ENCODE measurements around the gene IQSEC3.

IQSEC3 gene

DNA sequence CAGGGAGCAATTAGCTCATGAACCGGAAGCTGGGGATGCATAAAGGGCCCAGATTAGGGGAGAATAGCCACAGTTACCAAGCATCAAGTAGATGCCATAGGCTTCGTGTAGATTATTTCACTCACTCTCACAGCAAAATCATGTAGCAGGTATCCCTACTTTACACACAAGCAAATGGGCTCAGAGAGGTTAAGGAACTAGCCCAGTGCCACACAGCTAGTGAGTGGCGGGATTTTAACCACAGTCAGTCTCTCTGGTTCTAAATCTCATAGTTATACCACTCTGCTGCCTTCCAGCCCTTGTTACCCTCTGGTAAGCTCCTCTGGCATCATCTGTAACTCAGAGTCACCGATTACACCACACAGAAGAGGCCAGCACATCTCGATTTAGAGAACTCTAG, 49.0 kb downstream of the IQSEC3 start:
- WGBS, 2 experiments (ENCODE audit: insufficient coverage in 2 of 2) = 90 to 100% methylated on average over 4 of the region's 5 CpGs

GRCh38 chr12:115960-116915, 49.7 kb downstream of the IQSEC3 start:
- Histone ChIP-seq H3K4me1 (ENCODE audit: control insufficient read depth, insufficient read depth, low read length, poor library complexity, severe bottlenecking) (no peaks in the 10 kb centered on the region), H3K27ac (ENCODE audit: low read depth, low read length, severe bottlenecking) (no peak overlapping the region), H3K4me3 (ENCODE audit: extremely low read depth, insufficient read depth, low read length, poor library complexity, severe bottlenecking) (no peak overlapping the region), H3K9me3 (ENCODE audit: control insufficient read depth, low read length) (no peaks in the 10 kb centered on the region), H3K36me3 (ENCODE audit: control insufficient read depth, insufficient read depth, low read length) (no peaks in the 10 kb centered on the region)
- 78 to 87% methylated on average over 19 of the region's 19 CpGs for WGBS, 2 experiments (ENCODE audit: insufficient coverage in 2 of 2)

More for the DNA sequence above, 49.0 kb downstream of the IQSEC3 start:
- Histone ChIP-seq H3K9me3 (ENCODE audit: control insufficient read depth, low read length) (no peaks in the 10 kb centered on the region), H3K4me3 (ENCODE audit: extremely low read depth, insufficient read depth, low read length, poor library complexity, severe bottlenecking) (no peak overlapping the region), H3K36me3 (ENCODE audit: control insufficient read depth, insufficient read depth, low read length) (no peaks in the 10 kb centered on the region), H3K27ac (ENCODE audit: low read depth, low read length, severe bottlenecking) (no peak overlapping the region), H3K4me1 (ENCODE audit: control insufficient read depth, insufficient read depth, low read length, poor library complexity, severe bottlenecking) (no peaks in the 10 kb centered on the region)

DNA sequence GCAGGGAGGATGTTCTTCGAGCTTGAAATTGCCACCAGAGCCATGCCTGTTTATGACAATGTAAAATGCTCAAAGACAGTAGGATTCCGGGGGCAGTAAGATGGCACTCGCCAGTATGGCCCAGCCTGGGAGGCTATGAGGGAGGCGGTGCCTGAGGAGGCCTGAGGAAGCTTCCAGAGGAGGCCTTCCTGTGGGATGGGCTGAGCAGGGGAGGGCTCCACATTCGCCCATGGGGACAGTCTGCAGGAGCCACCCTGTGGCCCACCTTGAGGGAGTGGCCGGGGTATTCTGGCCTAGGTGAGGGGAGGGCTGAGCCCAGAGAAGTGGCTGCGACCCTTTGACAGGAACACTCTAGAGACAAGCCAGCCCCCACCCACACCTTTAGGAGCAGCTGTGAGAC, 50.7 kb downstream of the IQSEC3 start:
- Histone ChIP-seq H3K36me3 (ENCODE audit: control insufficient read depth, insufficient read depth, low read length) (no peaks in the 10 kb centered on the region), H3K4me3 (ENCODE audit: extremely low read depth, insufficient read depth, low read length, poor library complexity, severe bottlenecking) (no peak overlapping the region), H3K4me1 (ENCODE audit: control insufficient read depth, insufficient read depth, low read length, poor library complexity, severe bottlenecking) (no peaks in the 10 kb centered on the region), H3K27ac (ENCODE audit: low read depth, low read length, severe bottlenecking) (no peak overlapping the region), H3K9me3 (ENCODE audit: control insufficient read depth, low read length) (no peaks in the 10 kb centered on the region)
- 85 to 88% methylated on average over 4 to 7 of the region's 7 CpGs for WGBS, 2 experiments (ENCODE audit: insufficient coverage in 2 of 2)

DNA sequence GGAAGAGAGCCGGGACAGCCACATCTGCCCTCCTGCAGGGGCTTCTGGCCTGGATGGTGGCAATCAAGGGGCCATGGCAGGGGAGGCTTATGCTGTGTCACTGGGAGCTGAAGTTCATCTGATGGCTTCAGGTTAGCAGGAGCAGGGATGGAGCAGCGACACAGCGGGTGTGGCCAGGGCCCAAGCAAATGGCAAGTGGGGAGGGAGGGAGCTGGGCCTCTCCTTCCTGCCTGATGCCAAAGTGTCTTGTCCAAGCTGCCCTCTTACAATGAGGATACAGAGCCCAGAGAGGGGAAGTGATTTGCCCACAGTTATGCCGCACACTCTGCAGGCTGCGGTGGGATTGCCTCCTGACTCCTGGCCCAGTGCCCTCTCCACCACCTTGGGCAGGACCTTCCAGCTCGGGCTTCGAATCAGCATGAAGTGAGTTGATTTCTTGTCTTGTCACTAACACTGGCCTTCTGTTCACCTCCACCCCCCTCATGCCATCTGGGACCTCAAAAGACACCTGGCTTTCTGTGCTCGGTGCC, 51.3 kb downstream of the IQSEC3 start:
- H3K27ac ChIP-seq (ENCODE audit: low read depth, low read length, severe bottlenecking) = no peak overlapping the region
- WGBS, 2 experiments (ENCODE audit: insufficient coverage in 2 of 2) = 97% methylated on average over 4 to 8 of the region's 8 CpGs
- no peak overlapping the region for H3K4me3 ChIP-seq (ENCODE audit: extremely low read depth, insufficient read depth, low read length, poor library complexity, severe bottlenecking)
- no peaks in the 10 kb centered on the region for H3K4me1 ChIP-seq (ENCODE audit: control insufficient read depth, insufficient read depth, low read length, poor library complexity, severe bottlenecking)
- H3K36me3 ChIP-seq (ENCODE audit: control insufficient read depth, insufficient read depth, low read length) = no peaks in the 10 kb centered on the region
- H3K9me3 ChIP-seq (ENCODE audit: control insufficient read depth, low read length) = no peaks in the 10 kb centered on the region

GRCh38 chr12:118591-118990, 52.0 kb downstream of the IQSEC3 start:
- H3K9me3 ChIP-seq (ENCODE audit: control insufficient read depth, low read length) = no peaks in the 10 kb centered on the region
- H3K4me1 ChIP-seq (ENCODE audit: control insufficient read depth, insufficient read depth, low read length, poor library complexity, severe bottlenecking) = no peaks in the 10 kb centered on the region
- no peak overlapping the region for H3K4me3 ChIP-seq (ENCODE audit: extremely low read depth, insufficient read depth, low read length, poor library complexity, severe bottlenecking)
- H3K36me3 ChIP-seq (ENCODE audit: control insufficient read depth, insufficient read depth, low read length) = no peaks in the 10 kb centered on the region
- no peak overlapping the region for H3K27ac ChIP-seq (ENCODE audit: low read depth, low read length, severe bottlenecking)
- WGBS, 2 experiments (ENCODE audit: insufficient coverage in 2 of 2) = 59 to 83% methylated on average over 2 to 4 of the region's 4 CpGs

DNA sequence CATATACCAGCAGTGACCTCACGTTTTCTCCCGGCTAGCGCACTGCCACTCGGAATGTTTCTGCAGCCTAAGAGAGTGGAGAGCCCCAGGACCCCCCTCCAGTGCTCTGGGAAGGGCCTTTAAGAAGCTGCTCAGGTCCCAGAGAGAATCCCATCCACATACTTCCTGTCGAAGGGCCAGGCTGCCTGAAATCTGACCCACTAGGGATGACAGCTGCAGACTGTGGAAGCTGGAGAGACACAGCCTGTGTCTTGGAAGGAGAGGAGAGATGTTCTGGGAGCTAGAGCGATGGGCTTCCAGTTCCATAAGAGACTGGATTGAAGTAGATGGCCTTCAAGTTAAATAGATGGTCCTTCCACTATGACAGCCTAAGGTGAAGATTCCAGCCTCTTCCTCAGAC, 54.4 kb downstream of the IQSEC3 start:
- H3K36me3 ChIP-seq (ENCODE audit: control insufficient read depth, insufficient read depth, low read length) = no peaks in the 10 kb centered on the region
- 67 to 74% methylated on average over 5 of the region's 6 CpGs for WGBS, 2 experiments (ENCODE audit: insufficient coverage in 2 of 2)
- H3K4me3 ChIP-seq (ENCODE audit: extremely low read depth, insufficient read depth, low read length, poor library complexity, severe bottlenecking) = no peak overlapping the region
- H3K27ac ChIP-seq (ENCODE audit: low read depth, low read length, severe bottlenecking) = no peak overlapping the region
- no peaks in the 10 kb centered on the region for H3K9me3 ChIP-seq (ENCODE audit: control insufficient read depth, low read length)
- no peaks in the 10 kb centered on the region for H3K4me1 ChIP-seq (ENCODE audit: control insufficient read depth, insufficient read depth, low read length, poor library complexity, severe bottlenecking)

- WGBS, 2 experiments (ENCODE audit: insufficient coverage in 2 of 2) = 79 to 94% methylated on average over 8 to 11 of the region's 11 CpGs
- Histone ChIP-seq H3K9me3 (ENCODE audit: control insufficient read depth, low read length) (no peaks in the 10 kb centered on the region), H3K4me3 (ENCODE audit: extremely low read depth, insufficient read depth, low read length, poor library complexity, severe bottlenecking) (no peak overlapping the region), H3K36me3 (ENCODE audit: control insufficient read depth, insufficient read depth, low read length) (no peaks in the 10 kb centered on the region), H3K4me1 (ENCODE audit: control insufficient read depth, insufficient read depth, low read length, poor library complexity, severe bottlenecking) (no peaks in the 10 kb centered on the region), H3K27ac (ENCODE audit: low read depth, low read length, severe bottlenecking) (no peak overlapping the region)
Observed at GRCh38 chr12:121647-122046, 55.1 kb downstream of the IQSEC3 start.

DNA sequence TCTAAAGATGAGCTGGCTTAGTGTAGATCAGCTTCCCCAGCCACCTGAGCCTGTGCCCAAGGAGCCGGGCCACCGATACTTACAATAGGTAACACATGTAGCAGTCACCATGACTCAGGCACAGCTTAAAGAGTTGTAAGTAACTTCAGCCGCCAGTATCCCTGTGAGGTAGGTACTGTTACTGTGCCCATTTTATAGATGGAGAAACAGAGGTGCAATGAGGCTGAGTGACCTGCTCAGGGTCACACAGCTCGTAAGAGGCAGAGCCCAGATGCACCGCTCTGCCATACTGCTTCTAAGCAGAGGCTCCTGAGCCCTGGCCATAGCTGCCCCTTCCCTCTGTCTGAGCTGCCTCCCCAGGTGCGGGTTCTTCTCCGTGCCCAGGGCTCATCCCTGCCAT, 58.5 kb downstream of the IQSEC3 start:
- H3K4me3 ChIP-seq (ENCODE audit: extremely low read depth, insufficient read depth, low read length, poor library complexity, severe bottlenecking) = no peak overlapping the region
- H3K4me1 ChIP-seq (ENCODE audit: control insufficient read depth, insufficient read depth, low read length, poor library complexity, severe bottlenecking) = no peaks in the 10 kb centered on the region
- no peak overlapping the region for H3K27ac ChIP-seq (ENCODE audit: low read depth, low read length, severe bottlenecking)
- no peaks in the 10 kb centered on the region for H3K36me3 ChIP-seq (ENCODE audit: control insufficient read depth, insufficient read depth, low read length)
- WGBS, 2 experiments (ENCODE audit: insufficient coverage in 2 of 2) = 93 to 97% methylated on average over 7 of the region's 7 CpGs
- no peaks in the 10 kb centered on the region for H3K9me3 ChIP-seq (ENCODE audit: control insufficient read depth, low read length)

DNA sequence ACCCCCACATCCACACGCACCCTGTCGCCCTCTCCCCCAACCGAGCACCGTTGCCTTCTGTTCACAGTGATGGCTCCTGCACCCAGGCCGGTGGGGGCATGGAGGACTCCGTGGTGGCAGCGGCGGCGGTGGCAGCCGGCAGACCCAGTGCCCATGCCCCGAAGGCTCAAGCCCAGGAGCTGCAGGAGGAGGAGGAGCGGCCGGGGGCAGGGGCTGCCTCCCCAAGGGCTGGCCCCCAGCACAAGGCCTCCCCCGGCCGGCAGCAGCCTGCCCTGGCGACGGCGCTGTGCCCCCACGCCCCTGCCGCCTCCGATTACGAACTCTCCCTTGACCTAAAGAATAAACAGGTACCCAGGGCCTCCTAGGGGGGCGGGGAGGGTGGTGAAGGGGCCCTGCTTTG, 59.0 kb downstream of the IQSEC3 start:
- Histone ChIP-seq H3K4me1 (ENCODE audit: control insufficient read depth, insufficient read depth, low read length, poor library complexity, severe bottlenecking) (no peaks in the 10 kb centered on the region), H3K36me3 (ENCODE audit: control insufficient read depth, insufficient read depth, low read length) (no peaks in the 10 kb centered on the region), H3K9me3 (ENCODE audit: control insufficient read depth, low read length) (no peaks in the 10 kb centered on the region), H3K27ac (ENCODE audit: low read depth, low read length, severe bottlenecking) (no peak overlapping the region), H3K4me3 (ENCODE audit: extremely low read depth, insufficient read depth, low read length, poor library complexity, severe bottlenecking) (no peak overlapping the region)
- WGBS, 2 experiments (ENCODE audit: insufficient coverage in 2 of 2) = 86 to 94% methylated on average over 11 to 19 of the region's 23 CpGs

DNA sequence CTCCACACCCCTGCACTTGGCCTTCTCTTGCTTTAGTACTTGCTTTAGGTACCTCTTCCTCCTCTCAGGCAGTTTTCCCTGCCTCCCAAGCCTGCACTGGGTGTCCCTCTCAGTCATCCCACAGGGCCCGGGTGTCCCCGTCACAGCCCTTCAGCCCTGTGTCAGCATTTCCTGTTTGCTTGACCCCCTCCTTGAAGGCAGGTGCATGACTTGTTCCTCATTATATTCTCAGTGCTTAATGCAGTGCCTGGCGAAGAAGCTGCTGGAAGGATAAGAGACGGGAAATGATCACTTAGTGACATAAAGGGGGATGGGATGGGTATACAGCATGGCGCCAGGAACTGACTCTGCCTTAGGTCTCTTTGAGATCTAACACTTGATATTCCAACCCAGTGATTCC, 61.5 kb downstream of the IQSEC3 start:
- Histone ChIP-seq H3K27ac (ENCODE audit: low read depth, low read length, severe bottlenecking) (no peak overlapping the region), H3K4me1 (ENCODE audit: control insufficient read depth, insufficient read depth, low read length, poor library complexity, severe bottlenecking) (no peaks in the 10 kb centered on the region), H3K9me3 (ENCODE audit: control insufficient read depth, low read length) (no peaks in the 10 kb centered on the region), H3K4me3 (ENCODE audit: extremely low read depth, insufficient read depth, low read length, poor library complexity, severe bottlenecking) (no peak overlapping the region), H3K36me3 (ENCODE audit: control insufficient read depth, insufficient read depth, low read length) (no peaks in the 10 kb centered on the region)
- 87 to 90% methylated on average over 3 of the region's 5 CpGs for WGBS, 2 experiments (ENCODE audit: insufficient coverage in 2 of 2)

- Histone ChIP-seq H3K4me3 (ENCODE audit: extremely low read depth, insufficient read depth, low read length, poor library complexity, severe bottlenecking) (no peak overlapping the region), H3K4me1 (ENCODE audit: control insufficient read depth, insufficient read depth, low read length, poor library complexity, severe bottlenecking) (no peaks in the 10 kb centered on the region), H3K9me3 (ENCODE audit: control insufficient read depth, low read length) (no peaks in the 10 kb centered on the region), H3K36me3 (ENCODE audit: control insufficient read depth, insufficient read depth, low read length) (no peaks in the 10 kb centered on the region), H3K27ac (ENCODE audit: low read depth, low read length, severe bottlenecking) (no peak overlapping the region)
- whole genome bisulfite sequencing, 2 experiments (ENCODE audit: insufficient coverage in 2 of 2) = 73 to 78% methylated on average over 9 to 10 of the region's 10 CpGs
Observed at GRCh38 chr12:129001-129400, 62.4 kb downstream of the IQSEC3 start.

All from mesodermal cell (in vitro differentiated cells).